Gastroesophageal sphincter (tissue), 4 donors: ENCODE data around the gene WAS. TPM values are rescaled to one million over a fixed set of nuclear protein-coding genes. Genes with fewer than 3 reads are reported as not detected.
A peak's percentile ranks its signal among the peaks of the same experiment; 100 is the strongest.
"Not testable (repeated sequence)": the region's sequence is repeated elsewhere in the genome, so short reads cannot be mapped to it uniquely, and the experiment has no call there.

Source experiments
- ATAC-seq: fragments of 150-250 bp; one replicate; pipeline ENCODE4 v1.9.1; 2016; ENCODE audit warnings: mild to moderate bottlenecking, moderate library complexity
- H3K27ac ChIP-seq, 4 donors: fragments of 200-600 bp; sonication (generic) in 3 of 4; 1 replicate in 3 of 4; 2 replicates in 1 of 4; pipeline ENCODE4 v1.5.1; 2016 to 2019
- H3K27me3 ChIP-seq: fragments of 200-600 bp; sonication (generic); one replicate; pipeline ENCODE4 v1.5.1; 2019
- H3K36me3 ChIP-seq, 2 donors: fragments of 200-600 bp; sonication (generic); one replicate each; pipeline ENCODE4 v1.5.1; 2019; ENCODE audit warnings: control low read depth in 1 of 2
- H3K4me1 ChIP-seq, 3 donors: fragments of 200-600 bp; sonication (generic); 1 replicate in 2 of 3; 2 replicates in 1 of 3; pipeline ENCODE4 v1.5.1; 2016 to 2019; ENCODE audit warnings: control low read depth in 2 of 3
- H3K4me3 ChIP-seq, 2 donors: fragments of 200-600 bp; sonication (generic); one replicate each; pipeline ENCODE4 v1.5.1; 2019; ENCODE audit warnings: mild to moderate bottlenecking in 1 of 2, moderate library complexity in 1 of 2
- H3K9me3 ChIP-seq, 3 donors: fragments of 200-600 bp; sonication (generic); one replicate each; pipeline ENCODE4 v1.5.1; 2017 to 2019; ENCODE audit warnings: control low read depth in 2 of 3
- EP300 ChIP-seq: sonication (generic); formaldehyde crosslinking; IDR thresholded peaks from one replicate; pipeline ENCODE4 v1.6.1; 2017; ENCODE audit warnings: antibody characterized with exemption, mild to moderate bottlenecking
- POLR2A ChIP-seq, 2 donors: fragments of 450-650 bp; IDR thresholded peaks; one replicate each; pipeline ENCODE4 v1.6.1; 2017; ENCODE audit warnings: antibody characterized with exemption in 2 of 2, mild to moderate bottlenecking in 2 of 2, moderate library complexity in 1 of 2
- POLR2AphosphoS5 ChIP-seq: sonication (generic); formaldehyde crosslinking; IDR thresholded peaks from one replicate; pipeline ENCODE4 v1.6.1; 2017; ENCODE audit warnings: antibody characterized with exemption
- WGBS, 2 donors: methylation state at CpG; one replicate each; pipeline ENCODE4 v1.1.5; 2018; ENCODE audit warnings: low coverage in 1 of 2; 5-methylcytosine and 5-hydroxymethylcytosine counted together
- total RNA-seq, 4 donors: library from RNA; depleted of rRNA; stranded (reverse); fragments of >200 nt; gene quantifications; one replicate each; pipeline ENCODE4 v1.1.0, GENCODE V29; 2016
- TF ChIP-seq, protein P1 (sequence below), 4 experiments: fragments of 200-600 bp in 2 of 4; fragments of 450-650 bp in 2 of 4; sonication (generic) in 1 of 4; IDR thresholded peaks; one replicate each; pipeline ENCODE4 v1.5.1; 2017 to 2019; ENCODE audit warnings: antibody characterized with exemption in 4 of 4, mild to moderate bottlenecking in 2 of 4, moderate library complexity in 2 of 4

The WAS gene
- total RNA-seq, 4 donors from 2014 or later, result 1.6 to 5.4 (median 3.7) TPM

DNA sequence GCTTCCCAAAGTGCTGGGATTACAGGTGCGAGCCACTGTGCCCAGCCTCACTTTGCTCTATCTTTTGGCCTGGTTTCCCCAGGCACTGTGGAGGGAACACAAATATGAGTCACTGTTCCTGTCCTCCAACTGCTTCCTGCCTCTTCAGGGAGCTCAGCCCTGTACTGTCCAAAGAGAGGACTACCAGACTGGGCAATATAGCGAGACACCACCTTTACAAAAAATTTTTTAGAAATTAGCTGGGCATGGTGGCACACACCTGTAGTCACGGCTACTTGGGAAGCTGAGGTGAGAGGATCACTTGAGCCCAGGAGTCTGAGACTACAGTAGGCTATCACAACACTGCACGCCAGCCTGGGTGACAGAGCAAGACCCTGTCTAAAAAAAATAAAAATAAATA, 16.9 kb upstream of the WAS start:
- no peak for ATAC-seq
- Histone ChIP-seq H3K36me3 (no peaks in the 10 kb centered on the region), H3K4me1 (no peaks in the 10 kb centered on the region), H3K27ac (no peak overlapping the region), H3K27me3 (no peaks in the 10 kb centered on the region), H3K4me3 (no peak overlapping the region), H3K9me3 (no peaks in the 10 kb centered on the region)
- TF ChIP-seq POLR2A (IDR thresholded peaks at IDR 0.05), result no peak
- TF ChIP-seq, protein P1, sequence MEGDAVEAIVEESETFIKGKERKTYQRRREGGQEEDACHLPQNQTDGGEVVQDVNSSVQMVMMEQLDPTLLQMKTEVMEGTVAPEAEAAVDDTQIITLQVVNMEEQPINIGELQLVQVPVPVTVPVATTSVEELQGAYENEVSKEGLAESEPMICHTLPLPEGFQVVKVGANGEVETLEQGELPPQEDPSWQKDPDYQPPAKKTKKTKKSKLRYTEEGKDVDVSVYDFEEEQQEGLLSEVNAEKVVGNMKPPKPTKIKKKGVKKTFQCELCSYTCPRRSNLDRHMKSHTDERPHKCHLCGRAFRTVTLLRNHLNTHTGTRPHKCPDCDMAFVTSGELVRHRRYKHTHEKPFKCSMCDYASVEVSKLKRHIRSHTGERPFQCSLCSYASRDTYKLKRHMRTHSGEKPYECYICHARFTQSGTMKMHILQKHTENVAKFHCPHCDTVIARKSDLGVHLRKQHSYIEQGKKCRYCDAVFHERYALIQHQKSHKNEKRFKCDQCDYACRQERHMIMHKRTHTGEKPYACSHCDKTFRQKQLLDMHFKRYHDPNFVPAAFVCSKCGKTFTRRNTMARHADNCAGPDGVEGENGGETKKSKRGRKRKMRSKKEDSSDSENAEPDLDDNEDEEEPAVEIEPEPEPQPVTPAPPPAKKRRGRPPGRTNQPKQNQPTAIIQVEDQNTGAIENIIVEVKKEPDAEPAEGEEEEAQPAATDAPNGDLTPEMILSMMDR (IDR thresholded peaks at IDR 0.05), result no peak
- no peak for TF ChIP-seq EP300
- no peak for TF ChIP-seq POLR2AphosphoS5
- 50% methylated on average over 1 of the region's 4 CpGs; no CpG with 5 or more reads in 1 of the 2 donors for WGBS, 2 donors

DNA sequence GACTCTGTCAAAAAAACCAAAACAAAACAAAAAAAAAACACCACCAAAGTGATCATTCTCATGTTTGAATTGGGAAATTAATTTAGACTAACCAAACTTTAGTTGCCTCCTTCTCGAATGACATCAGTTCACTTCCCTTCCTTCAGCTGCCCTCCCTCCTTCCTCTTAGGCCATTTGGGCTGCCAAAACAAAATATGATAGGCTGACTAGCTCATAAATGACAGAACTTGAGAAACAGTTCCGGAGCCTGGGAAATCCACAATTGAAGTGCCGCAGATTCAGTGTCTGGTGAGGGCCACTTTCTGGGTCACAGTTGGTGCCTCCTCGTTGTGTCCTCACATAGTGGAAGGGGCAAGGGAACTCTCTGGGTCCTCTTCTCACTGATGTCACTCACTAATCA, 16.1 kb upstream of the WAS start:
- no peak overlapping the region for H3K27ac ChIP-seq
- no peaks in the 10 kb centered on the region for H3K9me3 ChIP-seq
- WGBS, 2 donors, result 57% methylated on average over 3 of the region's 4 CpGs; no CpG with 5 or more reads in 1 of the 2 donors
- no peak for ATAC-seq
- no peak overlapping the region for H3K4me3 ChIP-seq
- no peaks in the 10 kb centered on the region for H3K36me3 ChIP-seq
- H3K4me1 ChIP-seq, result no peaks in the 10 kb centered on the region
- TF ChIP-seq POLR2A (IDR thresholded peaks at IDR 0.05), result no peak
- TF ChIP-seq, protein P1 (IDR thresholded peaks at IDR 0.05), result no peak
- no peak for TF ChIP-seq POLR2AphosphoS5
- no peak for TF ChIP-seq EP300
- no peaks in the 10 kb centered on the region for H3K27me3 ChIP-seq

DNA sequence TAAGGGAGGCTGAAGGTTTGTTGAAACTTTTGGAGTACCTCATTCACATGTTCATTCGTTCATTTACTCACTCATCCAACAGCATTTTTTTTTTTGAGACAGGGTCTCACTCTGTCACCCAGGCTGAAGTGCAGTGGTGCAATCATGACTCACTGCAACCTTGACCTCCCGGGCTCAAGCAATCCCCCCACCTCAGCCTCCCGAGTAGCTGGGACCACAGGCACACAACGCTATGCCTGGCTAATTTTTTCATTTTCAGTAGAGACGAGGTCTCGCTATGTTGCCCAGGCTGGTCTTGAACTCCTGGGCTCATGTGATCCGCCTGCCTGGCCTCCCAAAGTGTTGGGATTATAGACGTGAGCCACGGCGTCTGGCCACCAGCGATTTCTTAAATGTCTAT, 15.4 kb upstream of the WAS start:
- 78 to 80% methylated on average over 3 to 5 of the region's 11 CpGs for WGBS, 2 donors
- not testable (repeated sequence) for H3K9me3 ChIP-seq, ATAC-seq, H3K27ac ChIP-seq, H3K27me3 ChIP-seq, H3K36me3 ChIP-seq, H3K4me1 ChIP-seq, H3K4me3 ChIP-seq

DNA sequence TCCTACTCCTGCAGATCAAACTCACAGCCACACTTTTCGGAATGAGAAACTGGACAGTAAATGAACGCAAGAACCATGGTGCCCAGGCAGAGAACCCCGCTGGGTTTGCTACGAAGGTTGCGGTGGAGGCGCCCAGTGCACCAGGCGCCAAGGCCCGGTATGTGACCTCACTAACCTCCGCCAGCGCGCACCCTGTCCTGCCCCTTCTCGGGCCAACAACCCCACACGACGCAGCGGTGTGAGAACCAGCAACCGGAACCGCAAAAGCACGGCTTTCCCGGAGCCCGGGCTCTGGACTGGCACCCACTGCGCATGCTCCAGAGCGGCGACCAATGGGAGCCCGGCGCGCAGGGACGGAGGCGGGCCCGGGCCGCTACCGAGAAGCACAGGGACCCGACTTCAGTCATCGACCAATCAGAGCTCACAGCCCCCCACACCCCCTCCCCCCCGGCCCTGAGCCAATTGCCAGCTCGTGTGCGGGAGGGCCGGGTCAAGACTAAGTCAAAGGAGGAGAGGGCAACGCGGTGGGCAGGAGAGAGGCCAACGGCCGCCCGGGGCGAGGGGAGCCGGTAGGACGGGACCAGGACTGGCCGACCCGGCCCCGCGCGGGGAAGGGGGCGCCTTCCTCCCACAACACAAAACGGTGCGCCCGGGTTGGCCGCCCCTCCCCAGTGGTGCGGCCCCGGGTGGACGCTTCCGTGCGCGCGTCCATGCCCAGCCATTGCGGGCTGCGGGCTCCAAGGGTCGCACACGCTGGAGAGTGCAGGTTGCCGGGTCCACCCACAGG, 7.3 kb upstream of the WAS start:
- Histone ChIP-seq H3K36me3 (no peaks in the 10 kb centered on the region), H3K27me3 (no peaks in the 10 kb centered on the region), H3K4me1 (peaks cover 0 to 16% (median 0%) of the 10 kb centered on the region in 3 donors), H3K9me3 (no peaks in the 10 kb centered on the region), H3K27ac (peak overlapping the region; percentile 86 to 92 (median 90)), H3K4me3 (peak overlapping the region; percentile 73 to 88)
- TF ChIP-seq, protein P1 (IDR thresholded peaks at IDR 0.05), result no peak
- TF ChIP-seq POLR2AphosphoS5, result peak; percentile 65
- TF ChIP-seq POLR2A (IDR thresholded peaks at IDR 0.05), result peak; percentile 48 to 59
- no peak for TF ChIP-seq EP300
- no CpG with 5 or more reads among the region's 67 CpGs for WGBS, 2 donors
- ATAC-seq, result peak; percentile 98

DNA sequence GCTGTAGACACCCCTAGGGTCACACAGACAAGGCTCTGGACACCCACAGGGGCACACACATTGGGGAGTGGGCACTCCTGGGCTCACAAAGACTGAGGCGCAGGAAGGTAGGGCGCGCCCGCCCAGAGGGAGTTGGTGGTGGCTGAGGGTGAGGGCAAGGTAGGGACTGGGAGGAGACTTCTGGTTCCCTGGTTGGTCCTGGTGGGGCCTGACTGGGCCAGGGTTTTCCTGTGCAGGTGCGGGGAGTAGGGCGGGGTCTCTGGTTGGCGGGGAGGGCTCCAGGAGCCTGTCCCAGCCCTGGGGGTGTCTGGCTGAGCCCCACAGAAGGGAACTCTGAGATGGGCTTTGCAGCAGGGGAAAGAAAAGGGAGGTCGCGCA, 6.7 kb upstream of the WAS start:
- no peaks in the 10 kb centered on the region for H3K36me3 ChIP-seq
- WGBS, 2 donors, result no CpG with 5 or more reads among the region's 9 CpGs
- peak; percentile 3 for ATAC-seq
- H3K4me1 ChIP-seq, result peaks cover 0 to 16% (median 0%) of the 10 kb centered on the region in 3 donors
- peak overlapping the region; percentile 86 to 92 (median 90) for H3K27ac ChIP-seq
- TF ChIP-seq POLR2AphosphoS5, result no peak
- no peak for TF ChIP-seq POLR2A (IDR thresholded peaks at IDR 0.05)
- TF ChIP-seq EP300, result no peak
- TF ChIP-seq, protein P1 (IDR thresholded peaks at IDR 0.05), result no peak
- no peaks in the 10 kb centered on the region for H3K27me3 ChIP-seq
- H3K9me3 ChIP-seq, result no peaks in the 10 kb centered on the region
- peak overlapping the region; percentile 73 to 88 for H3K4me3 ChIP-seq
